Ishikawa (cell line): ENCODE results near the gene SLC34A1.
A peak's percentile ranks its signal among the peaks of the same experiment; 100 is the strongest.

ENCODE experiments used
- CEBPB ChIP-seq: IDR thresholded peaks from 2 replicates; pipeline ENCODE4 v1.6.1; 2012
- CREB1 ChIP-seq: IDR thresholded peaks from 2 replicates; pipeline ENCODE4 v1.6.1; 2012; ENCODE audit warnings: low read depth
- EGR1 ChIP-seq: IDR thresholded peaks from 2 replicates; pipeline ENCODE4 v1.6.1; 2012
- EP300 ChIP-seq: IDR thresholded peaks from 2 replicates; pipeline ENCODE4 v1.6.1; 2012; ENCODE audit warnings: borderline replicate concordance
- FOXM1 ChIP-seq: IDR thresholded peaks from 2 replicates; pipeline ENCODE4 v1.6.1; 2012; ENCODE audit warnings: low read depth, borderline replicate concordance
- MAX ChIP-seq: IDR thresholded peaks from 2 replicates; pipeline ENCODE4 v1.6.1; 2012
- NFIC ChIP-seq: IDR thresholded peaks from 2 replicates; pipeline ENCODE4 v1.6.1; 2012
- RAD21 ChIP-seq: IDR thresholded peaks from 2 replicates; pipeline ENCODE4 v1.6.1; 2012; ENCODE audit warnings: low read depth
- REST ChIP-seq: IDR thresholded peaks from 2 replicates; pipeline ENCODE4 v1.6.1; 2012; ENCODE audit warnings: low read depth, mild to moderate bottlenecking
- TAF1 ChIP-seq: IDR thresholded peaks from 2 replicates; pipeline ENCODE4 v1.6.1; 2012; ENCODE audit warnings: low read depth, mild to moderate bottlenecking
- TCF12 ChIP-seq: IDR thresholded peaks from 2 replicates; pipeline ENCODE4 v1.6.1; 2012; ENCODE audit warnings: low read depth
- TEAD4 ChIP-seq: IDR thresholded peaks from 2 replicates; pipeline ENCODE4 v1.6.1; 2012
- USF1 ChIP-seq: IDR thresholded peaks from 2 replicates; pipeline ENCODE4 v1.6.1; 2012
- YY1 ChIP-seq: IDR thresholded peaks from 2 replicates; pipeline ENCODE4 v1.6.1; 2012; ENCODE audit warnings: low read depth
- ZBTB7A ChIP-seq: IDR thresholded peaks from 2 replicates; pipeline ENCODE4 v1.6.1; 2012; ENCODE audit warnings: low read depth

The SLC34A1 gene

GRCh38 chr5:177371120-177372033, 12.9 kb upstream of the SLC34A1 start:
- TF ChIP-seq FOXM1 (no peak), MAX (no peak), TCF12 (peak; percentile 9; the same call in 1 of the 2 replicates), RAD21 (no peak), TEAD4 (no peak), ZBTB7A (no peak), CEBPB (no peak)

- no peak for TF ChIP-seq MAX
- TF ChIP-seq USF1: no peak
- TF ChIP-seq NFIC: no peak
- TF ChIP-seq REST: no peak
- no peak for TF ChIP-seq RAD21
- TF ChIP-seq TAF1: no peak
- TF ChIP-seq TEAD4: no peak
- TF ChIP-seq YY1: no peak
- no peak for TF ChIP-seq CREB1
- no peak for TF ChIP-seq FOXM1
- no peak for TF ChIP-seq CEBPB
- TF ChIP-seq EP300: no peak
- TF ChIP-seq ZBTB7A: no peak
- no peak for TF ChIP-seq EGR1
These were observed 12.0 kb upstream of the SLC34A1 start for GRCh38 chr5:177372034-177372896.

- TF ChIP-seq FOXM1 (no peak), USF1 (no peak), TAF1 (no peak), EGR1 (no peak), MAX (no peak), EP300 (no peak), CEBPB (no peak), TEAD4 (no peak), NFIC (no peak), ZBTB7A (no peak), TCF12 (no peak), YY1 (no peak), CREB1 (no peak), RAD21 (no peak), REST (no peak)
These were observed 11.3 kb upstream of the SLC34A1 start for GRCh38 chr5:177372910-177373309.

- peak; percentile 94 for TF ChIP-seq MAX
- TF ChIP-seq REST: no peak
These were observed 10.4 kb upstream of the SLC34A1 start for GRCh38 chr5:177373806-177374205.
